HG03460 (cell line): ENCODE results near the gene INS.
"Not testable (repeated sequence)": the region's sequence is repeated elsewhere in the genome, so short reads cannot be mapped to it uniquely, and the experiment has no call there.

Source experiments
- ATAC-seq: cut with Tn5 transposase; IDR thresholded peaks from one replicate; pipeline ENCODE4 v1.9.1; 2021; ENCODE audit not compliant: unreplicated experiment

The INS gene

DNA sequence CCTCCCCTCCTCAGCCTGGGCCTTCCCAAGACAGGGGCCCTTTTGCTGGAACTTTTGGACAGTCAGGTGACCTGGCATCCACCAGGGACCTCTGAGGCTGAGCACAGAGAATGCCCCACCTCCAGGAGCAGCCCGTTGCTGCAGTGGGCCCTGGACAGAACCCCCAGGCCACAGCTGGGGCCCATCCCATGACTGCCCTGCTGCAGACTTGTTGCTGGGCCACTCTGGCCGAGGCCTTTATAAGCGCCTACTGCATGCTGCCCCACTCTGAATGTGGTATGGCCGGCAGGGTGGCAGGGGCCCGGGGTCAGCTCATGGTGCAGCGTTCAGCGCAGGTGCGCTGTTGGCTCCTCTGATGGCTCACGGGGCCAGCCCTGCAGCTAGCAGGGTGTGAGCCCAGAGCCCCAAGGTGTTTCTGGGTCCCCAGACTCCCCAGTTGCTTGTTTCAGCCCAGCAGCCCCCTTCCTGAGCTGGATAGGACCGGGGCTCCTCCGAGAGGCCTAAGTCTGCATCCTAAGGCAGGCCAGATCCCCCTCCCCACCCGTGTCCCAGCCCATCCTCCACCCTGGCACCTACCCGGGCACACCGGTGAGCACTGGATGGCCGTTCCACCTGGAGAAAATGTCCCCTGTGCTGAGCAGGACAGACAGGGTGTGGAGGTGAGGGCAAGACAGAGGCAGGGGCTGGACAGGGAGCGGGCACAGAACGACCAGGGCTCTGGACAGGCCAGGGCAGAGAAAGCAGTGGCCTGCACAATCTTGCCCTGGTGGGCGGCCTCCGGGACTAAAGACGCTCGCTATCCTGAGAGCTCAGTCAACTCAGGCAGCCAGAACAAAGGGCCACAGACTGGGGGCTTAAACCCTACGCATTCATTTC is 38.7 kb upstream of the INS start:
- ATAC-seq = no peak

DNA sequence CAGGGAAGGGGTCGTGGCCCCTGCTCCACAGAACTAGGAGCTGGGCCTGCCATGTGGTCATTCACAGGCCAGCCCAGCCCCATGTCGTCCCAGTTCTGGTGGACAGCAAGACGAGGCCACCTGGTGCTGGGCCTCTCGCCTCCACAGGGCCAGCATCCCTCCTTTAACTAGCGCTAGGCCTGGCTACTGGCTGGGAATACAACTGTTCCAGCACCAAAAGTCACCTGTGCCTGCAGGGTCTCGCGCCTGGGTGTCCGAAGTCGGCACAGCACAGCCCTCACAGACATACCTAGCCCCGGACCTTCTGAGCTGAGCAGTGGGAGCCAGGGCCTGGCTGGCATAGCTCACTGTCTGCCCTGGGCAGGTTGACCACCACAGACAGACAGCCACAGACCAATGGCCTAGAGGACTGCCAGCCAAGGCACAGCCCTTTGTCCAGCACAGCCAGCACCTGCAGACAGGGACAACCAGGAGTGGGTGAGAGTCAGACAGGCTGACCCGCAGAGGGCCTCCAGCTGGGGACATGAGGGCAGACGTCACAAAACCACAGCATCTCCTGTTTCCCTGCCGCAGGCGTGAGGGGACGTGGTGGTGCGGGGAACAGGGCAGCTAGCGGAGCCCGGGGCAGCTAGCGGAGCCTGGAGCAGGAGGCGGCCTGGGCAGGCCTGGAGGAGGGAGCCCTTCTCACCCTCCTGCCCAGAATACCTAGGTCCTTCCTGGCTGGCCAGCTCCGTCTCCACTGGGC is 37.8 kb upstream of the INS start:
- no peak for ATAC-seq

DNA sequence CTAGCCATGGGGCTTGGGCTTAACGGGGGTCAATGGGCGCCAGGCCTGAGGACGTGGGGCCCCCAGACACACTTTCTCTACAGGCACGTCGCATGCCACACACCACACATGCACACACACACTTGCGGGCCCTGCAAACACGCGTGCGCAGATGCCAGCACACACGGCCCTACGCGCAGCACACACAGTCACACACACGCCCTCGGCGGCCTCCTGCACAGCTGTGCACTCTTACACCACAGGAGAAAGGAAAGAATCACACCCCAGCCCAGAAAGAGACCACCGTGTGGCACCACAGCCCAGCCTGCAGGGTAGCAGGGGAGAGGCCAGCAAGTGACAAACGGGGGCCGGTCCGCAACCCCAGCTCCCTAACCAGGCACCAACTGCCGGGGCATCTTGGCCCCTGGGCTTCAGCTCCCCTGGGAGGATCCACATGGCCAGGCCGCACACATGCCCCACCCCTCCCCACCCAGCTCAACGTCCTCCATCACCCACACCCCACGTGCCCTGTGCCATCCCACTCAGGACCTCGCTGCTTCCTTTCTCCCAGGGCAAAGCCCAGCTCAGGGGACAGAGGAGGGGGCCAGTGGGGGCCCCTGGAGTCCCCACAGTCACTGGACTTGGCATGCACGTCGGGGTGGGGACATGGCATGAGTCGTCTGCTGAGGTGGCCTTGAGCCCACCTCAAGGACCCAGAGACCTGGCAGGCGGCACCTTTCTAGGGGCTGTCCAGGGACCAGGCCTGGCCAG is 36.9 kb upstream of the INS start:
- ATAC-seq = no peak

DNA sequence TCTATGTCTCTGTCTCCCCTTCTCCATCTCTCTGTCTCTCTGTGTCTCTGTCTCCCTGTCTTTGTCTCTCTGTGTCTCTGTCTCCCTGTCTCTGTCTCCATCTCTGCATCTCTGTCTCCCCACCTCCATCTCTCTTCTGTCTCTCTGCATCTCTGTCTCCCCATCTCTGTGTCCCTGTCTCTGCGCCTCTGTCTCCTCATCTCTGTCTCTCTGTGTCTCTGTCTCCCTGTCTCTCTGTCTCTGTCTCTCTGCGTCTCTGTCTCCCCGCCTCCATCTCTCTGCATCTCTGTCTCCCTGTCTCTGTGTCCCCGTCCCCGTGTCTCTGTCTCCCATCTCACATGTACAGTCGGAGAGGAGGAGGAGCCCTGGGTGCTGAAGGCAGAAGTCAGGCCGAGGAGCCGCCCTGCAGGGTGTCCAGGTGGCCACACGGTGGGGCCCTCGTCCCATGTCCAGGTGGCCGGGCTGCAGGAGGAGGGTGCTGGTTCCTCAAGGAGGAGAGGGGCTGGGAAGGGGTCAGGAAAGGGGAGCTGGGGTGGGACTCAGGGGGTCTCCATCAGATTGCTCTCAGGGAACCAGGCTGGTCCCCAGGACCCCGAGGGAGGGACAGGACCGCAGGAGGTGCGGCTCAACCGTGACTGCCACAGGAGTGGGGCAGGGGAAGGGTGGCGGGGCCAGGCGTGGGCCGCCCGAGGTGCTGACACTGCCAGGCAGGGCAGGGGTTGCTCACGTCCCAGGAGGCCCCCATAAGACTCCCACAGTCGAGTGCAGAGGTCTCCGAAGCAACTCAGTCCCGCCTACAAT is 36.2 kb upstream of the INS start:
- no peak for ATAC-seq

DNA sequence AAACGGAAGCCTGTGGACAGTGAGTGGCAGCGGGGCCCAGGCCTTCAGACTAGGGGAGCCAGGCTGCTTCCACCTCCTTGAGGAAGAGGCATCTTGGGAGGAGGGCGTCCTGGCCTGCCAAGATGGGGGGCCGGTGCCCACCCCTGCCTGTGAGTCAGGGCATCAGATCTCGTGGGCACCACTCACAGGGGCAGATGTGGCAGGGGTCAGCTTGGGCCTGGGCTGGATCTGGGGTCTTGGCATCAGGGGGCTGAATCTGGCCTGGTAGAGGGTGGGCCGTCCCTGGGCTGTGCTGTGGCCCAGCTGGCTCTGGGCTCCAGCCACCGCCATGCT is 34.7 kb upstream of the INS start:
- no peak for ATAC-seq

DNA sequence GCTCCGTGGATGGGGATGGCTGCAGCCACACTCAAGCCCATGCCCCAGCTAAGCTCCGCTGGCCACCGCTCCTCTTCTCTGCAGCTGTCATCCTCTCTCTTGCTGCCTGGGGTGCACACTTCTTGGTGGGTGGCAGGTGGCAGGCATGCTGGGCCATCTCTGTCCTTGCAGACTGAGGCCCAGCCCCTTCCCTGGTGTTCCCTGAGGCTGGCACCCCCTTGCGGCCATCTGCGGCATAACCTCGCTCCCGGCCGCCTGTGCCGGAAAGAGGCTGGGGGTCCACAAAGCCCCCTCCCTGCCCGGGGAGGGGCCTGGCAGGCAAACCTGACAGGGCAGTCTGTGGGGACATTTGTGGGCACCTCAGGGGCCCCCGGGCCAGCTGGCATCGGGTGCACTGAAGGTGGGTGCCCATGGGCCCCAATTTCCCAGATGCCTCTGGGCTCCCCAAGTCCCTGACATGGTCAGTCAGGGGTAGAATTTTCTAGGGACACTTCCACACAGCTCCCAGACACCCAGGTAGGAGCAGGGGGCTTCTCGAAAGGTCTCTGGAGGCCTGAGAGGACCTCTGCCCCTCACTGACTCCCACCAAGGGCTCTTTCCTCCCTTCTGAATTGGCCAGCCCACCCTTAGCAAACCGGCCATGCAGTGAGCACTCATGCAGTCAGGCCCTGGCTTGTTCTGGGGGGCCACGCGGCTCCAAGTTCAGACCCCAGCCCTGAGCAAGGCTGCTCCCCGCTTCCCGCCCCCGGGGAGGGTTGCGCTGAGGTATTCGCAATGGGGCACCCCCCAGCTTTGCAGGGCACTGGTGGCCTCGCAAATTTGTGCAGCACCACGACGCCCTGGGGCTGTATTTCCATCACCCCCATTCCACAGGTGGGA is 34.1 kb upstream of the INS start:
- no peak for ATAC-seq

DNA sequence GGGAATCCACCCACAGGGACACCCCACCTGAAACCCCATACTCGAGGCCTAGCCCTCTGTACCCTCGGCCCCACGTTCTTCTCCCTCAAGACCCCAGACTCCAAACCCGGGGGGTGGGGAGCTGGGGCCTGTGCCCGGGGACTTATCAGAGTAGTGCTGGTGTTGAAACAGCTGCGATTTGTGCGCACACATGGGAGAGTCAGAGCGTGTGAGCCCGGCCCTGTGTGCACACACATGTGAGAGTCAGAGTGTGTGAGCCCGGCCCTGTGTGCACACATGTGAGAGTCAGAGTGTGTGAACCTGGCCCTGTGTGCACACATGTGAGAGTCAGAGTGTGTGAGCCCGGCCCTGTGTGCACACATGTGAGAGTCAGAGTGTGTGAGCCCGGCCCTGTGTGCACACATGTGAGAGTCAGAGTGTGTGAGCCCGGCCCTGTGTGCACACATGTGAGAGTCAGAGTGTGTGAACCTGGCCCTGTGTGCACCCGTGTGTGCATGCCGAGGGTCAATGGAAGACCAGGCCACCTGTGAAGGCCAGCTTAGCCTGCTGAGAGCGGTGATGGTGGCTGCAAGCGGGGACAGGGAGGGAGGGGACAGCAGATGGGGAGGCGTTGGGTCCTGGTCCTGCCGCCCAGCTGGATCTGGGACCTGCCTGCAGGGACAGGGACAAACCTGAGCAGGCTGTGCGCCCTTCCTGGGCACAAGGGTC is 33.0 kb upstream of the INS start:
- ATAC-seq = not testable (repeated sequence)

DNA sequence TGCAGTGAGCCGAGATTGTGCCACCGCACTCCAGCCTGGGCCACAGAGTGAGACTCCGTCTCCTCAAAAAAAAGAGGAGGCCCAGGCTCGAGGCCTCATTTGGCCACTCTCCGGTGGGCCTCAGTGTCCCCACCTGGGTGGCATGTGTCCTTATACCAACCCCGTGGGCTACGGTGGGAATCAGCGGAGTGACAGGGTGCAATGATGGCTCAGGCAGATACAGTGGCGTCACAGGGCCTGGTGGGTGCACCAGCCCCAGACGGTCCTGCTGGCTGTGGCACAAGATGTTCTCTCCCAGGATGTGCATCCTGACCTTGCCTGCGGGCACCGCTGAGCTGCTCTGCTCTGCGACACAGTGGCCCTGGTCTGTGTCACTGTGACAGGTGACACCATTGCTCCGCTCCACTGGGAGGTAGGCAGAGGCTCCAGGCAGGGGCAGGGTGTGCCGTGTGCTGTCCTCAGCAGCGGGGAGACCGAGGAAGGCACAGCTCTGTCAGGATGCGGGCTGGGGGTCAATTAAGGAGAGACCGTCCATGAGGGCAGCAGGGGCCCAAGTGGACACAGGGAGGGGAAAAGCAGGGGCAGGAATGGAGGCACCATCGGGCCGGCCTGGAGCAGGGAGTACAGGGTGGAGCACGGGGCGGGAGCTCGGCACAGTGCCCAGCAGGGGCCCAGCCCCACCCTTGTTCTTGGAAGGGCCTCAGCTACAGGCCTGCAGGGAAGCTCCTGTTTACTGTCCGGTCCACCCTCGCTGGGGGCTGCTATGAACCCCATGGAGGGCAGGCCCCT is 32.3 kb upstream of the INS start:
- ATAC-seq = no peak

DNA sequence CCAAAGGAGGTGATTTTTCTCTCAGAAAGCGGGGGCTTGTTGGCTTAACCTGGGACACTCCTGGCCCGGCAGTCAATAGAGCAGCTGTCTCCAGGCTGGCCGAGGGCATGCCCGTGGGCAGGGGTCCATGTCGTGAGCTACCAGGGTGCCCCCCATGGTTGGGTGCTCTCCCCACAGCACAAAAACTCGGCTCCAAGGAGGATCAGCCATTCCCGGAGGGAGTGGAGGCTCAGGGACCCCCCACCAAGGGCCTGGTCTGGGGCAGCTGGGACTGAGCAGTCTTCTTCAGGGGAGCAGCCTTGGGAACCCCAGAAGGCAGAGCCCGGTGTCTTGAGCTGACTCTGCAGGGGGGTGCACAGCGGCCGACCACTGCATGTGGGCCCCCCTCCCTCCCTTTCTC is 31.4 kb upstream of the INS start:
- no peak for ATAC-seq

DNA sequence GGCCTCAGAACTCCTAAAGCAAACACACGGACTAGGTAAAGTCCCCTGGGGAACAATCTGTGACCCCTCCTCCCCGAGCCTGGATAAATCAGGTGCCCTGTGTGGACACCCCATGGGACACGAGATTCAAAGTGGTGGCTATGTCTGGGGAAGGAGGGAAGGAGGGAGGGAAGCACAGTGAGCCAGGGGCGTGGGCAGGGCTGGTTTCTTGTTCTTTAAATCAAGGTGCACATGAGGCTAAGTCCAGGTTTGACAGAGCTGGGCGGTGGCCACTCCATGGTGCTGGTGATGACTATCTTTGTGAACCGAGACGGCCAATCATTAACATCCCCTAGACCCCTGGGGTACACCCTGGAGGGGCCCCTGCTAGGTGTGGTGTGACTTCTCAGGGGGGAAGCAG is 30.9 kb upstream of the INS start:
- ATAC-seq = no peak

DNA sequence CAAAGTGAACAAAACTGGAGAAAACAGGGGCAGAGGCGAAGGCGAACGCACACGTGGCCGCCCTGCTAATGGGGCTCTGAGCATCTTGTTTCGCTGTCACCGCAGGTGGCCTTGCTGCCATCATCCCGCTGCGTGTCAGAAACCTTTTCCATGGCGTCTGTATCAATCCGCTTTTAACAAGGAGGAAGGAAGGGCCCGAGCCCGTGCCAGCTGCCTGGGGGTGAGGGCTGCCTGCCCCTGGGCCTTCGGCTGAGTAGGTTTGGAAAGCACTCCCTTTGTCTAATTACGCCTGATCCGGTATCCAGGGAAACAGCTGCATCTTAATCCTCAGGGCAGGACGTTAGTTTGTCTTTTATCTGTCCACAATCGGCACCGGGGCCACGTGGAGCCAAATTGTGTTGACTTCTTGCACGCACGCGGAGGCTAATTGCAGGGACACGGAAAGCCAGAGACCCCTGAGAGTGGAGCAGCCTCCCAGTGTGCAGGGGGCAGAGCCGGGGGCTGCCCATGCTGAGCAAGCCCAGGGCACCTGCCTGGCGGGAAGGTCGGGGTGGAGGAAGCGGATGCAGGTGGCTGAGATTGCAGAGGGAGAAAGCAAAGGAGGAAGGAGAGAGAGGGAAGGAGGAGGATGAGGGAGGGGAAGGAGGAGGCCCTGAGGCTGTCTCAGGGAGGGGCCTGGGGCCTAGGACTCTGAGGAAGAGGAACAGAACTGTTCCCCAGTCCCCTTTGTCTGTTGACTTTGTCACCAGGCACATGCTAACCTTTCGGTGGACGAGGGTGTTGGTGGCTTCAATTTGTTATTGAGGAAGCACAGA is 29.9 kb upstream of the INS start:
- no peak for ATAC-seq

DNA sequence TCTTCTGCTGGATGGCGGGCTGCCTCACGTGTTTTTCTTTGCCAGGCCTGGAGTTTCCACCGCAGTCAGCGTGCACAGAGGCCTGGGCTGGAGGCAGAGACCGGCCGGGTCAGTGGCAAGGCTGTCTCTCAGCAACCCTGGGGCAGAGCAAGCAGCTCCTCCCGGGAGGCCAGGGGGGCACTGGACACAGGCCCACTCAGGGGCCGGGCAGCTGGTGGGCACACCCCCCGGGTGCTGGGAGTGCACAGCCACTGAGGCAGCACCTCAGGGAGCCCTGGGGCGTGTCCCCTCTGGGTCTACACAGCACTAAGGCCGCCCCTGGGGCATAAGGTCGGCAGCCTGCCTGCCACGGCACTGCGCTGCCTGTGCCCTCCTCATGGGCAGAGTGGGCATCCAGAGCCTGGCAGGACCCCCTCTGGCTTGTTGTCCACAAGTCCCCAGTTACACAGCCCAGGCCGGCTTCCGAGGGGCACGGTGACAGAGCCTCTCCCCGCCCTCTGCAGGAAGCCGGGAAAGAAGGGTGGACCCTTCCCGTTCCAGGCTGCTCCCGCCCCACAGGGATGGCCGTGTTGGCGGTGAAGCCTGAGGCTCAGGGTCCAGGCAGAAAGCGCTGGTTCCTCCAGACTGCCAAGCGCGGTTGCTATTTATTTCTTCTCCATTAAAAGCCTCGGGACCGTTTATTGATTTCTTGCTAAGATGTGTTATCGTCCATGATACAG is 29.1 kb upstream of the INS start:
- no peak for ATAC-seq

DNA sequence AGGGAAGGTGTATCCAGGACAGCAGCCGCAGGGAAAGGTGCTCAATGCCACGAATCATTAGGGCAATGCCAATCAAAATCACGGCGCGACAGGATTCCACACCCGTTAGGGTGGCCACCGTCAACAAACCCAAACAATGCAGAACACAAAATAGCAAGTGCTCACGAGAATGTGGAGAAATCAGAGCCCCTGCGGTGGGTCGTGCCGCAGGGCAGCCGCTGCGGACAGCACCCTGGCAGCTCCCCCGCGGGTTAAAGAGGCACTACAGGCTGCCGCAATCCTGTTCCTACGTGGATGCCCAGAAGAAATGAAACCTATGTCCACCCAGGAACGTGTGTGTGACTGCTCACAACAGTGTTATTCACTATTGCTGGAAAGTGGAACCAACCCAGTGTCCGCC is 27.7 kb upstream of the INS start:
- ATAC-seq = no peak

DNA sequence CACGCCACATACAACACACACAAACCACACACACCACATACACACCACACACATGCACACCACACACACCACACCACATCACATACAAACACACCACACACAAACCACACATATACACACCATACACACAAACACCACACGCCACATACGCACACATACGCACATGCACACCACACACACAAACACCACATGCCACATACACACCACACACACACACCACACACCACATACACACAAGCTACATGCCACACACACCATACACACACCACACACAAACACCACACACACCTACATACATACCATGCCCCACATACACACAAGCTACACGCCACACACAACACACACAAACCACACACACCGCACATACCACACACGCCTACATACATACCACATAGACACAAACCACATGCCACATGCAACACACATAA is 26.3 kb upstream of the INS start:
- no peak for ATAC-seq

DNA sequence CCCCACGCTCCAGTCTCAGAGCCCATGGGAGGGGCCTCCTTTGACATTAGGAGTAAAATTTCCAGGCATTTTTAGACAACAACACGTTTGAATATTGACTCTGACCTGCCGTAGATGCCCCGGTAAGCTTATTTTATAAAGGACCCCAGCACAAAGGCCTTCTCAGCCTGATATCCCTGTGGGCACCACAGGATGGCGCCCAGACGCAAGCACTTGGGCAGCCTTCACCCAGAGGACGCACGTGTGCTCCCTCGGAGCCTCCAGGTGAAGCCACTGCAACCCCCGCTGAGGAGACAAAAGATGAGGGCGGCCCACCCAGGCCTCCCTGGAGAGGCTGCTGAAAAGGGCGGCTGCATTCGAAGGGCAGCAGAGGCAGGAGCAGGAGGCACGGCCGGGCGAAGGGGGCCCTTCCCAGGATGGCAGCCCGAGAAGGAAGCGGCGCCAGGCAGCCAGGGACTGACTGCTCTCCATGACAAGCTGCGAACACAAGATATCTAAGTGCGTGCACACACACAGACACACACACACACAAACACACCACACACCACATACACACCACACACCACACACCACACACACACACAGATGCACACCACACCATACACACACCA is 25.8 kb upstream of the INS start:
- ATAC-seq = no peak

DNA sequence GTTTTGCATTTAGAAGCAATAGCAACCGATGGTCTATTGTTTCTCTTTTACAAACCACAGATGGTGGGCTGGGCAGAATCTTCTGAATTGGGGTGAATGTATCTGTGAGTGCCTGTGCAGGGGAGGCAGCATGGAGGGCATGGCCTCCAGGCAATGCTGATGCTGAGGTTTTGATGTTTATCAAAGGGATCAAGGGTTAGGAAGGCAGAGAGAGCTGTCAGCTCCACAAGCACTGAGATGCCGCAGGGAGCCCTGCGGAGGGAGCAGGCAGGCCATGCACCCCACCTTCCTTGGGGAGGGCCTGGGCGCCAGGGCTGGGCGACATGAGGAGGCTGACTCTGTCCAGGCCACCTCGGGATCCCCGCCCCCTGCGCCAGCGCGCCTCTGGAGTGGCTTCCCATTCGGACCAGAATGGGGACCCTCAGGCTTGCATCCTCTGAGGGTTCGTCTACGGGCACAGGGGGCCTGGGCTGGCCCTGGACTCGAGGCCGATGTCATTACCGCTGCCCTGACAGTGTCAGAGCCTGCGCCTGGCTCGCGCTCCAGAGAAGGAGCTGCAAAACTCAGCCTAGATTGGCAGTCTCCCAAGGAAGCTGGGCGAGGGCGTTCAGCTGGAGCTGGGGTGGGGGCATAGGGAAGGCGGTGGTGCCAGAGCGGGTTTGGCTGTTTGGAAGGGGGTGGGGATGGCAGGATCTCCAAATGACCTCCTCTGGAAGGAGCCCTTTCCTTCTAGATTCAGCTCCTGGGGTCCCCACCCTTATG is 24.5 kb upstream of the INS start:
- no peak for ATAC-seq
